Neural crest cell (in vitro differentiated cells): ENCODE results near the gene HINT1. TPM values are rescaled to one million over a fixed set of nuclear protein-coding genes. Genes with fewer than 3 reads are reported as not detected.

Experiments used
- DNase-seq: peaks from one replicate; pipeline ENCODE4 v3.0.0; 2021; ENCODE audit warnings: low read depth, mixed read lengths, low spot score
- H3K27ac Mint-ChIP-seq: one replicate; pipeline ENCODE4 v1.8.0; 2021; ENCODE audit warnings: mild to moderate bottlenecking, mixed read lengths; ENCODE audit not compliant: unreplicated experiment
- H3K27me3 Mint-ChIP-seq: 2 replicates; pipeline ENCODE4 v1.8.0; 2021; ENCODE audit warnings: low read depth, mild to moderate bottlenecking, mixed read lengths
- H3K36me3 Mint-ChIP-seq: 2 replicates; pipeline ENCODE4 v1.8.0; 2021; ENCODE audit warnings: low read depth, mild to moderate bottlenecking, mixed read lengths
- H3K4me1 Mint-ChIP-seq: 2 replicates; pipeline ENCODE4 v1.8.0; 2021; ENCODE audit warnings: mixed read lengths
- H3K4me3 Mint-ChIP-seq: one replicate; pipeline ENCODE4 v1.8.0; 2021; ENCODE audit warnings: mild to moderate bottlenecking, mixed read lengths
- H3K9me3 Mint-ChIP-seq: 2 replicates; pipeline ENCODE4 v1.8.0; 2021; ENCODE audit warnings: mixed read lengths
- total RNA-seq: library from RNA; stranded (reverse); gene quantifications from 2 replicates; pipeline ENCODE4 v1.2.1, GENCODE V29; 2021
- TF ChIP-seq, protein P1 (sequence below): fragments of 200-600 bp; sonication (generic); conservative IDR thresholded peaks from 2 replicates; pipeline ENCODE4 v1.5.0; 2021; ENCODE audit warnings: antibody characterized with exemption, mild to moderate bottlenecking

The HINT1 gene
- total RNA-seq, 1 donor from 2014 or later, result 264 TPM

DNA sequence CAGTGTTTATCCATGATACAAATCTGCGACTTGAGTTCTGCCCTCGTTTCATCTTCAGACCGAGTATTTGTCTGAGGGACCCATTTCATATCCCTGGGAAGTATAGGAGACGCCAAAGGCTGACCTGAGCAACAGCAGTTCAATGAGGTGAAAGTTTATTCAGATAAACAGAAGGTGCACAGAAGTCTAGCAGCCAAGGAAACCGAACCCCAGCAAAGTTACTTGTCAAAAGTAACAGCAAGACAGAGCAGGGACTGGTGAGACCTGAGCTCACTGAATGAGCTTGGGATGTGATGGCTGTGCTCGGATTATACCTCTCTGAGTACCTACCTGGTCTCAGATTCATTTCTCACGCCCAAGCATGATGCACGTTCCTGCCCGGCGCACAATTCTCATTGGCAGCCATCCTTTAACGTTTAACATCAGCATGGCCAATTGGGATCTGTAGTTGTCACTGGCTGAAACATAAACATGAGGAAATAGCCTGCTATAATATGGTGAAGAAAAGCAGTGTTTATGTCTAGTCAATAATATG is 6.3 kb upstream of the HINT1 start:
- no peaks in the 10 kb centered on the region for H3K36me3 Mint-ChIP-seq
- no peak for DNase-seq

DNA sequence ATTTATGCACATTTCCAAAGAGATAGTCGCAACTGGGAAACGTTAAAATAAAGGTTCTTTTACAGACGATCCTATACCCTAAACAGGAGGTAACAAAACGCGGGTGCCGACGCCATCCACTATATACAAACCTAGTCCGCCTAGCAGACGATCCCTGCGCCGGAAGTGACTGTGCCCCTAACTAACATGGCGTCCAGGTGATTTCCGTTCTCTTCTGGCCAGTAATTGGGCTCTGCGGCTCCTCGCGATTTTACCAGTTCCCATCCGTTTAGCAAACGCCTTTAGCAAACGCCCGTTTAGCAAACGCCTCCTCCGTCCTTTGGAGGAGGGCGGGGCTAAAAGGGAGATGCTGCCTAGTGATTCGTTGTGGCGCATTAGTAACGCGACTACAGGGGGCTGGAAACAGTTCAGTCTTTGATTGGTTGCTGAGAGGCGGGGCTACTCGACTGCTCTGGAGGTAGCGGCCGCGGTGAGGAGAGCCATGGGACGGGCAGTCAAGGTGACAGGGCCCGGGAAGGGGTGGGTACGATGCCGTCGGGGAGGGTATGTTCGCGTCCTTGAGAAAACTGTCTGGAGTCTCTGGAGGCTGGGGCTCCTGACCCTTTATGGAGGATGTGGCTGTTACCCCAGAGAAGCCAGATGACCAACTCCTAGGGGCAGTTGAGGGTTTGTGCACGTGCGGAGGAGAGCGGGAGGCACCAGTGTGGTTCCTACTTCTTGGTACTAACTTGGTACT is 5.7 kb upstream of the HINT1 start, which contains the start of gene LYRM7:
LYRM7 (plus strand) TSS at position 405 of the 736 bp plus-strand sequence; CDS start at position 482, 77 bp downstream.
- H3K9me3 Mint-ChIP-seq, result no peaks in the 10 kb centered on the region

More for the DNA sequence above, 6.3 kb upstream of the HINT1 start:
- TF ChIP-seq, protein P1, sequence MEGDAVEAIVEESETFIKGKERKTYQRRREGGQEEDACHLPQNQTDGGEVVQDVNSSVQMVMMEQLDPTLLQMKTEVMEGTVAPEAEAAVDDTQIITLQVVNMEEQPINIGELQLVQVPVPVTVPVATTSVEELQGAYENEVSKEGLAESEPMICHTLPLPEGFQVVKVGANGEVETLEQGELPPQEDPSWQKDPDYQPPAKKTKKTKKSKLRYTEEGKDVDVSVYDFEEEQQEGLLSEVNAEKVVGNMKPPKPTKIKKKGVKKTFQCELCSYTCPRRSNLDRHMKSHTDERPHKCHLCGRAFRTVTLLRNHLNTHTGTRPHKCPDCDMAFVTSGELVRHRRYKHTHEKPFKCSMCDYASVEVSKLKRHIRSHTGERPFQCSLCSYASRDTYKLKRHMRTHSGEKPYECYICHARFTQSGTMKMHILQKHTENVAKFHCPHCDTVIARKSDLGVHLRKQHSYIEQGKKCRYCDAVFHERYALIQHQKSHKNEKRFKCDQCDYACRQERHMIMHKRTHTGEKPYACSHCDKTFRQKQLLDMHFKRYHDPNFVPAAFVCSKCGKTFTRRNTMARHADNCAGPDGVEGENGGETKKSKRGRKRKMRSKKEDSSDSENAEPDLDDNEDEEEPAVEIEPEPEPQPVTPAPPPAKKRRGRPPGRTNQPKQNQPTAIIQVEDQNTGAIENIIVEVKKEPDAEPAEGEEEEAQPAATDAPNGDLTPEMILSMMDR, result no peak
- Mint-ChIP-seq H3K9me3 (no peaks in the 10 kb centered on the region), H3K4me3 (peak overlapping the region; percentile 92), H3K4me1 (peaks cover 27% of the 10 kb centered on the region), H3K27me3 (no peaks in the 10 kb centered on the region), H3K27ac (peak overlapping the region; percentile 31)

DNA sequence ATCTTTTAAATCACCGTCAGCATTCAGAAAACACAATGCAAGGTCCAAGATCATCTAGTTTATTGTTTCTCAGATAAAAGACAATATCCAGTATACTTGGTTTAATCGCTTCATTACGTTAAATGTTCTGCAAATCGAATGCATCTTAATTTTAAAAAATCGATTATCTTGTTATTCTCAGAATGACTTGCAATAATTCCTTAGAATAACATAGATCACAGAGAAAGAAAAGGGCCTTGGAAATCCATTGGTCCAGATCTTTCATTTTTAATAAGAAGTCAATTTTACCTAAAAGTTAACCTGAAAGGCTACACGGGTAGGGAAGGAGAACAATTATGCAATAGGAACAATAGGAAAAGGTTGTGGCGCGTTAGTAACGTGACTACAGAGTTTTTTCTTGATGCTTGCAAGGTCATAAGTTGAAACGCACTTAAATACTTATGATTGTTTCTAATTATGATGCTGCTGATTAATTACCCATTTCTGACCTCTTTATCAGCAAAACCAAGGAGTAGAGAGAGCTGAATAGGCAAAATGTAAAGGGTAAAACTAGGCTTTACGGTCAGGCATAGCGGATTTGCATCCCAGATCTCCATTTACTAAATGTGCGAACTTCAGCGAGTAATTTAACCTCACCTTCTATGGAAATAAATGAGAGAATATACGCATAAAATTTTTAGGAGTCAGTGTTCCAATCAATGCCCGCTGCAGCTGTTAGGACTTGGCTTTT is 4.9 kb upstream of the HINT1 start:
- Mint-ChIP-seq H3K36me3 (no peaks in the 10 kb centered on the region), H3K27ac (no peak overlapping the region), H3K9me3 (no peaks in the 10 kb centered on the region), H3K27me3 (no peaks in the 10 kb centered on the region), H3K4me3 (peak overlapping the region; percentile 92), H3K4me1 (peaks cover 38% of the 10 kb centered on the region)
- DNase-seq, result no peak
- TF ChIP-seq, protein P1, result no peak

More for the DNA sequence above, 5.7 kb upstream of the HINT1 start, which contains the start of gene LYRM7:
- H3K27ac Mint-ChIP-seq, result peak within 1 kb of the TSS; percentile 31
- H3K4me3 Mint-ChIP-seq, result peak within 1 kb of the TSS; percentile 92
- TF ChIP-seq, protein P1, result peak; percentile 28
- no peaks in the 10 kb centered on the region for H3K27me3 Mint-ChIP-seq
- peak; percentile 85 for DNase-seq
- no peaks in the 10 kb centered on the region for H3K36me3 Mint-ChIP-seq
- peaks cover 30% of the 10 kb centered on the region for H3K4me1 Mint-ChIP-seq

DNA sequence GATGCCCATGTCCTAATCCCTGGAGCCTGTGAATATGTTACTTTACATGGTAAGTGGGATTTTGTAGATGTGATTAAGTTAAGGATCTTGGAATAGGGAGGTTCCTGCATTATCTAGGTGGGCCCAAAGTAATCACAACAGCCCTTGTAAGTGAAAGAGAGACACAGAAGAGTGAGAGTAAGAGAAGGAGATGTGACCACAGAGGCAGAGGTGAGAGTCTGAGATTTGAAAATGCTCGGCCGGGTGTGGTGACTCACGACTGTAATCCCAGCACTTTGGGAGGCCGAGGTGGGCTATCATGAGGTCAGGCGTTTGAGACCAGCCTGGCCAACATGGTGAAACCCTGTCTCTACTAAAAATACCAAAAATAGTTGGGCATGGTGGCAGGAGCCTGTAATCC is 2.6 kb upstream of the HINT1 start:
- no peak for DNase-seq
- Mint-ChIP-seq H3K27me3 (no peaks in the 10 kb centered on the region), H3K4me1 (peaks cover 49% of the 10 kb centered on the region), H3K9me3 (no peaks in the 10 kb centered on the region), H3K36me3 (peaks cover 4% of the 10 kb centered on the region), H3K27ac (no peak overlapping the region), H3K4me3 (peak overlapping the region; percentile 99)
- TF ChIP-seq, protein P1, result no peak

DNA sequence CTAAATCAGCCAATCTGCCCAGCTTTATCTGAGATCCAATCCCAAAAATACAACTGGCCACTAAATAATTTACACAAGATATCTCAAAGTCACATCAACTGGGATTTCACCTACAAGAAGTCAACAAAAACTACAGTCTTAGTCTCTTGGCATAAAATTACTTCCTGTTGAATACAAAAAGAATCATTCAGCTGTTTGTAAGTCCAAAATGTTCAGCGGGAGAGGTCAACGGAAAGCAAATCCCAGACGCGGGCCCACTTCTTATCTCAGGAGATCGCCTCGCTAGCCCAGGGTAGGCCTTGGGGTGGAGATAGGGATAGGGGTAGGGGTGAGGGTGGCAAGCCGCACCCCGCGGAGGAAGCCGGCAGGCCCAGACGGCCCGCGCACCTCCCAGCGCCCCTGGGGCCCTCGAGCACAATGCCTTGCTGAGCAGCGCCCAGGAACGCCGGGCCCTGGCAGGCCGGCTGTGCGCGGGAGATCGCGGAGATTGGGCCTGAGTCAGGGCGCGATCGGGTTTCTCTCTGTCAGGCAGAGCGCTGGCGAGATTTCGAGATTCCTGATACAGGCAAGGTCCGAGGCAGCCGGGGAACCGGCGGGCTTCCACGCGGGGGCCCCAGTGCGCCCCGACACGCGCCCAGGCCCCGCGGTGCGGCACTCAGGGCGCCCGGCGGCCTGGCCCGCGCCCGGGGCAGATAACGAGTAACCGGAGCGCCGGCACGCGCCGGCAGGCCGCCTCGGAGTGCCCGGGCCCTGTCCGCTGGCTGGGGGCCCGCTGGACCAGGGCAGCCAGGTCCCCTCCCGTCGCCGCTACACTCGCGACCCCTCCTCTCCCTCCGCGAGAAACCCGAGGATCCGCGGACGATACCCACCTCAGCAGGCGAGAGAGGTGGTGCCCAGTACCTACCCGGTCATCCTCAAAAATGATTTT is 601 bp downstream of the HINT1 start:
- peaks cover 35% of the 10 kb centered on the region for H3K4me1 Mint-ChIP-seq
- TF ChIP-seq, protein P1, result no peak
- peaks cover 21% of the 10 kb centered on the region for H3K36me3 Mint-ChIP-seq
- peak; percentile 54 for DNase-seq
- H3K9me3 Mint-ChIP-seq, result no peaks in the 10 kb centered on the region
- peak overlapping the region; percentile 99 for H3K4me3 Mint-ChIP-seq
- H3K27me3 Mint-ChIP-seq, result no peaks in the 10 kb centered on the region
- H3K27ac Mint-ChIP-seq, result peak overlapping the region; percentile 99
